Tibial nerve (tissue), 4 donors: Measurements from ENCODE around the gene TCEAL8. TPM values are rescaled to one million over a fixed set of nuclear protein-coding genes. Genes with fewer than 3 reads are reported as not detected.
"Not testable (repeated sequence)": the region's sequence is repeated elsewhere in the genome, so short reads cannot be mapped to it uniquely, and the experiment has no call there.

Experiments used
- DNase-seq, 2 donors: peaks; one replicate each; pipeline ENCODE4 v3.0.0-alpha.2; 2019; ENCODE audit warnings: low spot score in 2 of 2
- H3K27ac ChIP-seq, 4 donors: fragments of 200-600 bp; sonication (generic) in 3 of 4; one replicate each; pipeline ENCODE4 v1.5.1; 2017 to 2019; ENCODE audit warnings: mild to moderate bottlenecking in 1 of 4
- H3K27me3 ChIP-seq, 2 donors: fragments of 200-600 bp; sonication (generic) in 1 of 2; one replicate each; pipeline versions ENCODE4 v1.5.1 to v1.6.0; 2017 to 2019
- H3K36me3 ChIP-seq, 3 donors: fragments of 200-600 bp; sonication (generic); one replicate each; pipeline ENCODE4 v1.5.1; 2018 to 2019
- H3K4me1 ChIP-seq, 4 donors: fragments of 200-600 bp; sonication (generic) in 3 of 4; one replicate each; pipeline ENCODE4 v1.5.1; 2017 to 2019
- H3K4me3 ChIP-seq, 4 donors: fragments of 200-600 bp; sonication (generic) in 3 of 4; one replicate each; pipeline ENCODE4 v1.5.1; 2017 to 2019; ENCODE audit warnings: mild to moderate bottlenecking in 1 of 4, moderate library complexity in 1 of 4
- H3K9me3 ChIP-seq, 4 donors: fragments of 200-600 bp; sonication (generic) in 3 of 4; one replicate each; pipeline ENCODE4 v1.5.1; 2017 to 2019
- CTCF ChIP-seq, 5 experiments: fragments of 200-600 bp in 3 of 5; fragments of 450-650 bp in 2 of 5; sonication (generic) in 3 of 5; IDR thresholded peaks; one replicate each; pipeline ENCODE4 v1.5.1; 2016 to 2019; ENCODE audit warnings: antibody characterized with exemption in 5 of 5, mild to moderate bottlenecking in 3 of 5, moderate library complexity in 2 of 5
- EP300 ChIP-seq, 2 donors: sonication (generic); formaldehyde crosslinking; IDR thresholded peaks; one replicate each; pipeline ENCODE4 v1.6.1; 2017; ENCODE audit warnings: antibody characterized with exemption in 2 of 2, mild to moderate bottlenecking in 1 of 2
- POLR2A ChIP-seq, 2 donors: fragments of 450-650 bp; IDR thresholded peaks; one replicate each; pipeline ENCODE4 v1.6.1; 2017; ENCODE audit warnings: antibody characterized with exemption in 2 of 2, mild to moderate bottlenecking in 2 of 2, moderate library complexity in 2 of 2
- WGBS, 2 donors: methylation state at CpG; one replicate each; pipeline ENCODE4 v1.1.5; 2018; 5-methylcytosine and 5-hydroxymethylcytosine counted together
- total RNA-seq, 4 donors: library from RNA; depleted of rRNA; stranded (reverse); fragments of >200 nt; gene quantifications; one replicate each; pipeline ENCODE4 v1.1.0, GENCODE V29; 2016

TCEAL8 gene
- total RNA-seq, 4 donors from 2014 or later: 39.9 to 69.1 (median 59.1) TPM

GRCh38 chrX:103236296-103236695, 18.7 kb downstream of the TCEAL8 start:
- no peaks in the 10 kb centered on the region for H3K4me1 ChIP-seq
- H3K4me3 ChIP-seq: no peak overlapping the region
- no peaks in the 10 kb centered on the region for H3K9me3 ChIP-seq
- no peak for DNase-seq
- TF ChIP-seq CTCF (IDR thresholded peaks at IDR 0.05): no peak
- no peak for TF ChIP-seq POLR2A (IDR thresholded peaks at IDR 0.05)
- no peak for TF ChIP-seq EP300 (IDR thresholded peaks at IDR 0.05)
- H3K27ac ChIP-seq: no peak overlapping the region
- H3K36me3 ChIP-seq: no peaks in the 10 kb centered on the region
- 73 to 77% methylated on average over 1 of the region's 1 CpG for WGBS, 2 donors
- peaks cover 0 to 23% of the 10 kb centered on the region in 2 donors for H3K27me3 ChIP-seq

- H3K36me3 ChIP-seq, H3K4me3 ChIP-seq, H3K9me3 ChIP-seq, H3K4me1 ChIP-seq, DNase-seq, H3K27ac ChIP-seq: not testable (repeated sequence)
- peaks cover 0 to 23% of the 10 kb centered on the region in 2 donors for H3K27me3 ChIP-seq
- 49 to 93% methylated on average over 2 of the region's 2 CpGs for WGBS, 2 donors
Measured at GRCh38 chrX:103235608-103236007, 19.3 kb downstream of the TCEAL8 start.

GRCh38 chrX:103234869-103235268, 20.1 kb downstream of the TCEAL8 start:
- 61 to 82% methylated on average over 1 of the region's 1 CpG for WGBS, 2 donors
- TF ChIP-seq EP300 (IDR thresholded peaks at IDR 0.05) (no peak), POLR2A (IDR thresholded peaks at IDR 0.05) (no peak), CTCF (IDR thresholded peaks at IDR 0.05) (no peak)
- Histone ChIP-seq H3K9me3 (no peaks in the 10 kb centered on the region), H3K4me3 (no peak overlapping the region), H3K36me3 (no peaks in the 10 kb centered on the region), H3K27me3 (peaks cover 0 to 23% of the 10 kb centered on the region in 2 donors), H3K4me1 (no peaks in the 10 kb centered on the region), H3K27ac (no peak overlapping the region)
- DNase-seq: no peak

- no peaks in the 10 kb centered on the region for H3K9me3 ChIP-seq
- no peak overlapping the region for H3K27ac ChIP-seq
- no peak for DNase-seq
- no peak overlapping the region for H3K4me3 ChIP-seq
- no peak for TF ChIP-seq POLR2A (IDR thresholded peaks at IDR 0.05)
- no peak for TF ChIP-seq EP300 (IDR thresholded peaks at IDR 0.05)
- TF ChIP-seq CTCF (IDR thresholded peaks at IDR 0.05): no peak
- H3K27me3 ChIP-seq: peaks cover 0 to 23% of the 10 kb centered on the region in 2 donors
- 76 to 95% methylated on average over 2 of the region's 2 CpGs for WGBS, 2 donors
- no peaks in the 10 kb centered on the region for H3K36me3 ChIP-seq
- H3K4me1 ChIP-seq: no peaks in the 10 kb centered on the region
Measured at GRCh38 chrX:103233263-103233662, 21.7 kb downstream of the TCEAL8 start.

- not testable (repeated sequence) for H3K27ac ChIP-seq, H3K4me3 ChIP-seq, H3K4me1 ChIP-seq, DNase-seq, H3K36me3 ChIP-seq, H3K9me3 ChIP-seq
- peaks cover 0 to 29% of the 10 kb centered on the region in 2 donors for H3K27me3 ChIP-seq
- 87 to 89% methylated on average over 4 of the region's 4 CpGs for WGBS, 2 donors
Measured at GRCh38 chrX:103225918-103226317, 29.0 kb downstream of the TCEAL8 start.

- H3K27ac ChIP-seq: no peak overlapping the region
- H3K4me1 ChIP-seq: no peaks in the 10 kb centered on the region
- H3K4me3 ChIP-seq: no peak overlapping the region
- no peaks in the 10 kb centered on the region for H3K36me3 ChIP-seq
- TF ChIP-seq CTCF (IDR thresholded peaks at IDR 0.05) (no peak), EP300 (IDR thresholded peaks at IDR 0.05) (no peak), POLR2A (IDR thresholded peaks at IDR 0.05) (no peak)
- WGBS, 2 donors: 53 to 59% methylated on average over 9 to 37 of the region's 39 CpGs
- DNase-seq: no peak
- peaks cover 0 to 35% of the 10 kb centered on the region in 2 donors for H3K27me3 ChIP-seq
- H3K9me3 ChIP-seq: no peaks in the 10 kb centered on the region
Measured at GRCh38 chrX:103220511-103221323, 34.2 kb downstream of the TCEAL8 start.
